GM19239 (cell line): ENCODE results near the gene PIEZO2.
A peak's percentile ranks its signal among the peaks of the same experiment; 100 is the strongest.
"Not testable (repeated sequence)": the region's sequence is repeated elsewhere in the genome, so short reads cannot be mapped to it uniquely, and the experiment has no call there.

Source experiments
- DNase-seq: peaks from one replicate; pipeline ENCODE4 v3.0.0; 2011; ENCODE audit warnings: low spot score; ENCODE audit not compliant: insufficient read length
- FAIRE-seq: peaks from 2 replicates; lab custom pipeline; 2011; peaks lifted over from hg19 to GRCh38; lab: Jason Lieb, UNC

PIEZO2 gene

GRCh38 chr18:10946058-10946457 lies 203.3 kb downstream of the PIEZO2 start:
- DNase-seq, result no peak
- FAIRE-seq, result no peak

GRCh38 chr18:10942998-10943397 lies 206.4 kb downstream of the PIEZO2 start:
- DNase-seq, result no peak
- no peak for FAIRE-seq

- DNase-seq (no peak), FAIRE-seq (no peak)
Measured at GRCh38 chr18:10939822-10940221, 209.5 kb downstream of the PIEZO2 start.

- FAIRE-seq (peak; percentile 74), DNase-seq (no peak)
Measured at GRCh38 chr18:10937743-10938640, 211.4 kb downstream of the PIEZO2 start.

GRCh38 chr18:10936176-10937053 lies 213.0 kb downstream of the PIEZO2 start:
- FAIRE-seq (no peak), DNase-seq (no peak)

GRCh38 chr18:10935588-10935987 lies 213.8 kb downstream of the PIEZO2 start:
- FAIRE-seq, result no peak
- no peak for DNase-seq

- not testable (repeated sequence) for FAIRE-seq, DNase-seq
Measured at GRCh38 chr18:10933648-10934047, 215.7 kb downstream of the PIEZO2 start.

GRCh38 chr18:10930076-10930475 lies 219.3 kb downstream of the PIEZO2 start:
- no peak for FAIRE-seq
- no peak for DNase-seq

GRCh38 chr18:10928772-10929373 lies 220.5 kb downstream of the PIEZO2 start:
- FAIRE-seq (peak; percentile 86), DNase-seq (peak; percentile 28)

- FAIRE-seq, result peak; percentile 62
- DNase-seq, result no peak
Measured at GRCh38 chr18:10928011-10928771, 221.2 kb downstream of the PIEZO2 start.

- DNase-seq, result no peak
Measured at GRCh38 chr18:10927286-10927992, 221.9 kb downstream of the PIEZO2 start.

GRCh38 chr18:10926621-10927161 lies 222.7 kb downstream of the PIEZO2 start:
- FAIRE-seq (peak; percentile 64), DNase-seq (no peak)

More at GRCh38 chr18:10927286-10927992, 221.9 kb downstream of the PIEZO2 start:
- FAIRE-seq, result no peak

GRCh38 chr18:10924290-10924689 lies 225.1 kb downstream of the PIEZO2 start:
- DNase-seq, result no peak
- no peak for FAIRE-seq

GRCh38 chr18:10923551-10924070 lies 225.8 kb downstream of the PIEZO2 start:
- no peak for DNase-seq
- FAIRE-seq, result no peak

- no peak for FAIRE-seq
- no peak for DNase-seq
Measured at GRCh38 chr18:10923141-10923540, 226.2 kb downstream of the PIEZO2 start.

- FAIRE-seq, DNase-seq: not testable (repeated sequence)
Measured at GRCh38 chr18:10922712-10923111, 226.7 kb downstream of the PIEZO2 start.

GRCh38 chr18:10920309-10920708 lies 229.1 kb downstream of the PIEZO2 start:
- DNase-seq, FAIRE-seq: not testable (repeated sequence)

- DNase-seq (no peak), FAIRE-seq (no peak)
Measured at GRCh38 chr18:10919851-10920250, 229.5 kb downstream of the PIEZO2 start.

GRCh38 chr18:10916865-10917264 lies 232.5 kb downstream of the PIEZO2 start:
- no peak for DNase-seq
- no peak for FAIRE-seq
